H1 (cell line): ENCODE results near the gene ZNF134. TPM values are rescaled to one million over a fixed set of nuclear protein-coding genes. Genes with fewer than 3 reads are reported as not detected.

Source experiments
- CTCF ChIA-PET: fragments of 300-600 bp; sonication (Branson Sonifier 250); formaldehyde crosslinking; loops from one replicate; lab custom pipeline; 2021; ENCODE audit not compliant: partially characterized antibody; lab: Charles Lee
- POLR2A ChIA-PET: fragments of 300-600 bp; sonication (Branson Sonifier 250); formaldehyde crosslinking; loops from one replicate; lab custom pipeline; 2021; ENCODE audit warnings: inconsistent platforms; ENCODE audit not compliant: partially characterized antibody; lab: Charles Lee
- DNase-seq, 2 experiments: peaks; one replicate each; pipeline versions ENCODE4 v3.0.0 to v3.0.0-alpha.2; 2010 to 2022; ENCODE audit warnings: low spot score in 2 of 2, low read depth in 1 of 2, mixed read lengths in 1 of 2
- FAIRE-seq: peaks from 2 replicates; lab custom pipeline; 2011; peaks lifted over from hg19 to GRCh38; lab: Jason Lieb, UNC
- H2AFZ ChIP-seq: 2 replicates; pipeline ENCODE4 v1.8.1; 2012; ENCODE audit warnings: low read length, inconsistent platforms
- H2AK5ac ChIP-seq: 2 replicates; pipeline ENCODE4 v1.6.1; 2013; ENCODE audit warnings: low read depth, low read length
- H2BK120ac ChIP-seq: replicated peaks from 2 replicates; pipeline ENCODE3; 2013; ENCODE audit warnings: low read depth, low read length, inconsistent platforms
- H2BK12ac ChIP-seq: 2 replicates; pipeline ENCODE4 v1.6.1; 2013; ENCODE audit warnings: low read depth, low read length
- H2BK15ac ChIP-seq: 2 replicates; pipeline ENCODE4 v1.6.1; 2013; ENCODE audit warnings: low read length
- H2BK20ac ChIP-seq: 2 replicates; pipeline ENCODE4 v1.6.1; 2013; ENCODE audit warnings: low read length
- H2BK5ac ChIP-seq: 2 replicates; pipeline ENCODE4 v1.6.1; 2013; ENCODE audit warnings: low read depth, low read length
- H3K14ac ChIP-seq: 2 replicates; pipeline ENCODE4 v1.6.1; 2013; ENCODE audit warnings: inconsistent platforms; ENCODE audit not compliant: insufficient read length
- H3K18ac ChIP-seq: 2 replicates; pipeline ENCODE4 v1.6.1; 2013; ENCODE audit warnings: low read length; ENCODE audit errors: extremely low read depth
- H3K23ac ChIP-seq: 2 replicates; pipeline ENCODE4 v1.6.1; 2013; ENCODE audit warnings: inconsistent platforms; ENCODE audit not compliant: insufficient read length
- H3K23me2 ChIP-seq: 2 replicates; pipeline ENCODE4 v1.6.1; 2013; ENCODE audit warnings: low read depth, low read length
- H3K27ac ChIP-seq: 2 replicates; pipeline ENCODE4 v1.6.1; 2011; ENCODE audit warnings: low read depth, low read length, inconsistent platforms
- H3K27me3 ChIP-seq, 4 experiments: replicated peaks in 1 of 4; 1 replicate in 1 of 4; 2 replicates in 3 of 4; pipeline versions ENCODE4 v1.6.1 to v1.8.1; 2011 to 2013; ENCODE audit warnings: low read length in 3 of 4, mild to moderate bottlenecking in 3 of 4, inconsistent platforms in 2 of 4, mixed read lengths in 2 of 4, moderate library complexity in 1 of 4; ENCODE audit not compliant: control insufficient read depth in 3 of 4, insufficient read depth in 3 of 4; ENCODE audit errors: extremely low read depth in 1 of 4
- H3K36me3 ChIP-seq, 4 experiments: 2 replicates each; pipeline versions ENCODE4 v1.6.1 to v1.8.1; 2011 to 2013; ENCODE audit warnings: mild to moderate bottlenecking in 4 of 4, low read length in 3 of 4, moderate library complexity in 2 of 4, control low read depth in 1 of 4, inconsistent platforms in 1 of 4; ENCODE audit not compliant: insufficient read depth in 4 of 4, control insufficient read depth in 2 of 4
- H3K4ac ChIP-seq: replicated peaks from 2 replicates; pipeline ENCODE3; 2013; ENCODE audit warnings: low read length, low read depth, mixed read lengths, inconsistent platforms; ENCODE audit not compliant: insufficient read length
- H3K4me1 ChIP-seq, 4 experiments: replicated peaks in 1 of 4; 1 replicate in 1 of 4; 2 replicates in 3 of 4; pipeline versions ENCODE4 v1.6.1 to v1.8.1; 2011 to 2013; ENCODE audit warnings: low read length in 3 of 4, inconsistent platforms in 2 of 4, mixed read lengths in 1 of 4; ENCODE audit not compliant: insufficient read depth in 4 of 4, control insufficient read depth in 3 of 4
- H3K4me2 ChIP-seq, 2 experiments: 2 replicates each; pipeline versions ENCODE4 v1.6.1 to v1.8.1; 2011 to 2013; ENCODE audit warnings: low read depth in 2 of 2, low read length in 2 of 2, control low read depth in 1 of 2, inconsistent platforms in 1 of 2, mild to moderate bottlenecking in 1 of 2; ENCODE audit not compliant: insufficient read depth in 1 of 2
- H3K4me3 ChIP-seq, 4 experiments: fragments of 200-600, 300-600 bp in 1 of 4; sonication (generic), shearing (Covaris generic), sonication (Bioruptor Twin) in 1 of 4; 2 replicates each; pipeline versions ENCODE4 v1.5.1 to v1.8.1; 2011 to 2016; ENCODE audit warnings: low read length in 4 of 4, low read depth in 3 of 4, control low read depth in 2 of 4, inconsistent platforms in 2 of 4, mild to moderate bottlenecking in 2 of 4, mixed read lengths in 1 of 4, moderate library complexity in 1 of 4; ENCODE audit not compliant: insufficient read depth in 2 of 4; ENCODE audit errors: extremely low read depth in 1 of 4
- H3K56ac ChIP-seq: replicated peaks from 2 replicates; pipeline ENCODE3; 2013; ENCODE audit warnings: low read depth, mild to moderate bottlenecking, mixed read lengths, low read length, inconsistent platforms; ENCODE audit not compliant: insufficient read length
- H3K79me1 ChIP-seq: 2 replicates; pipeline ENCODE4 v1.6.1; 2013; ENCODE audit warnings: low read depth, low read length, control low read depth
- H3K79me2 ChIP-seq, 2 experiments: 2 replicates each; pipeline versions ENCODE4 v1.6.1 to v1.8.1; 2012 to 2013; ENCODE audit warnings: low read length in 2 of 2, mild to moderate bottlenecking in 2 of 2, inconsistent platforms in 1 of 2; ENCODE audit not compliant: insufficient read depth in 2 of 2, control insufficient read depth in 1 of 2
- H3K9ac ChIP-seq, 4 experiments: replicated peaks in 1 of 4; 1 replicate in 1 of 4; 2 replicates in 3 of 4; pipeline versions ENCODE4 v1.6.1 to v1.8.1; 2011 to 2013; ENCODE audit warnings: low read depth in 3 of 4, low read length in 3 of 4, control low read depth in 2 of 4, mild to moderate bottlenecking in 2 of 4, moderate library complexity in 2 of 4, inconsistent platforms in 1 of 4; ENCODE audit errors: extremely low read depth in 1 of 4
- H3K9me3 ChIP-seq, 2 experiments: 2 replicates each; pipeline versions ENCODE4 v1.6.1 to v1.8.1; 2012 to 2013; ENCODE audit warnings: mild to moderate bottlenecking in 2 of 2, moderate library complexity in 2 of 2, control low read depth in 1 of 2, inconsistent platforms in 1 of 2, low read depth in 1 of 2, low read length in 1 of 2, mixed read lengths in 1 of 2; ENCODE audit not compliant: insufficient read depth in 2 of 2
- H4K20me1 ChIP-seq, 2 experiments: replicated peaks in 1 of 2; 2 replicates each; pipeline versions ENCODE3 to v1.8.1; 2011 to 2013; ENCODE audit warnings: inconsistent platforms in 2 of 2, low read length in 2 of 2, mild to moderate bottlenecking in 1 of 2; ENCODE audit not compliant: insufficient read depth in 2 of 2, control insufficient read depth in 1 of 2
- H4K5ac ChIP-seq: 2 replicates; pipeline ENCODE4 v1.6.1; 2013; ENCODE audit warnings: low read length, low read depth, mixed read lengths, inconsistent platforms; ENCODE audit not compliant: insufficient read length
- H4K8ac ChIP-seq: 2 replicates; pipeline ENCODE4 v1.8.0; 2013; ENCODE audit warnings: mild to moderate bottlenecking, moderate library complexity, low read length, inconsistent platforms; ENCODE audit not compliant: insufficient read depth; ENCODE audit errors: extremely low read depth
- H4K91ac ChIP-seq: replicated peaks from 2 replicates; pipeline ENCODE3; 2013; ENCODE audit warnings: low read length, mixed read lengths, inconsistent platforms; ENCODE audit not compliant: insufficient read length
- E2F6 ChIP-seq: IDR thresholded peaks from 2 replicates; pipeline ENCODE4 v1.6.1; 2012; ENCODE audit warnings: inconsistent platforms
- NRF1 ChIP-seq: IDR thresholded peaks from 2 replicates; pipeline ENCODE4 v1.6.1; 2011; ENCODE audit warnings: mild to moderate bottlenecking, low read depth, low read length, improper control_type of control experiment
- RFX5 ChIP-seq: IDR thresholded peaks from 2 replicates; pipeline ENCODE4 v1.6.1; 2011; ENCODE audit warnings: low read depth, low read length, improper control_type of control experiment, borderline replicate concordance
- WGBS, 2 experiments: shearing (Covaris generic) in 1 of 2; methylation state at CpG; one replicate each; pipeline versions ENCODE4 v1.1.6 to v1.1.7; 2013 to 2015; ENCODE audit warnings: low lambda C conversion rate in 2 of 2, mixed read lengths in 2 of 2, inconsistent platforms in 1 of 2, low coverage in 1 of 2, missing lambda C conversion rate in 1 of 2; ENCODE audit not compliant: insufficient replicate concordance in 2 of 2, insufficient coverage in 1 of 2, insufficient read length in 1 of 2; ENCODE audit errors: extremely low coverage in 1 of 2, missing lambda C conversion rate in 1 of 2; 5-methylcytosine and 5-hydroxymethylcytosine counted together
- polyA plus RNA-seq, 7 experiments: library from polyadenylated mRNA; depleted of rRNA in 3 of 7; stranded (reverse) in 5 of 7; unstranded in 2 of 7; fragments of >200 nt in 5 of 7; fragments of 200-250 nt in 2 of 7; gene quantifications; 1 replicate in 5 of 7; 2 replicates in 1 of 7; 4 replicates in 1 of 7; pipeline versions ENCODE4 v1.2.1 to v1.2.3, GENCODE V29; 2011 to 2013; ENCODE audit warnings: missing spikeins in 2 of 7, mixed read lengths in 2 of 7
- total RNA-seq: library from RNA; stranded (reverse); fragmentation: NEBNext Ultra II Directional; extraction: Animal tissue kit (Norgen Biotek cat#: 25700); gene quantifications from 2 replicates; pipeline ENCODE4 v1.2.1, GENCODE V29; 2021
- TF ChIP-seq, protein P1 (sequence below): IDR thresholded peaks from 2 replicates; pipeline ENCODE4 v1.6.1; 2011; ENCODE audit warnings: low read length, improper control_type of control experiment

Gene ZNF134
- total and polyA plus RNA-seq, 2 of the 8 experiments (the other 6 are each of a cell fraction or from before 2014, with no cell fraction given): 16.6 to 54.6 TPM

- Histone ChIP-seq H3K79me1 (no peaks in the 10 kb centered on the region), H2AK5ac (no peak within 1 kb of the TSS), H4K91ac (no peak within 1 kb of the TSS), H3K27ac (no peak within 1 kb of the TSS), H2BK20ac (no peak within 1 kb of the TSS), H3K23ac (no peak within 1 kb of the TSS), H3K18ac (no peak within 1 kb of the TSS), H3K4ac (no peak within 1 kb of the TSS), H3K56ac (no peak within 1 kb of the TSS), H3K23me2 (peaks cover 4% of the 10 kb centered on the region), H3K4me3 (no peak within 1 kb of the TSS), H3K9ac (no peak within 1 kb of the TSS), H2AFZ (no peak within 1 kb of the TSS), H3K36me3 (no peaks in the 10 kb centered on the region), H3K14ac (no peak within 1 kb of the TSS), H4K20me1 (peaks cover 0 to 1% of the 10 kb centered on the region in 2 experiments), H3K9me3 (no peaks in the 10 kb centered on the region), H3K27me3 (peaks cover 0 to 4% (median 0%) of the 10 kb centered on the region in 4 experiments; a peak in 2 of 7 replicates), H3K4me1 (peaks cover 2 to 5% (median 4%) of the 10 kb centered on the region in 4 experiments), H3K4me2 (no peak within 1 kb of the TSS)
- CTCF ChIA-PET: interaction anchor here (1.0 kb wide), 1 partner anchor 11 kb away, joined by 3 read pairs; no protein-coding TSS in a partner anchor
- 83% methylated on average over 2 of the region's 2 CpGs; no CpG with 5 or more reads in 1 of the 2 experiments for WGBS, 2 experiments
- FAIRE-seq: no peak
- TF ChIP-seq E2F6 (no peak), RFX5 (no peak), NRF1 (no peak)
- TF ChIP-seq, protein P1, sequence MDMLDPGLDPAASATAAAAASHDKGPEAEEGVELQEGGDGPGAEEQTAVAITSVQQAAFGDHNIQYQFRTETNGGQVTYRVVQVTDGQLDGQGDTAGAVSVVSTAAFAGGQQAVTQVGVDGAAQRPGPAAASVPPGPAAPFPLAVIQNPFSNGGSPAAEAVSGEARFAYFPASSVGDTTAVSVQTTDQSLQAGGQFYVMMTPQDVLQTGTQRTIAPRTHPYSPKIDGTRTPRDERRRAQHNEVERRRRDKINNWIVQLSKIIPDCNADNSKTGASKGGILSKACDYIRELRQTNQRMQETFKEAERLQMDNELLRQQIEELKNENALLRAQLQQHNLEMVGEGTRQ: no peak
- TF ChIP-seq, all 59 proteins: peak for 0
- Histone ChIP-seq H4K8ac (no peak within 1 kb of the TSS), H2BK120ac (no peak within 1 kb of the TSS), H3K79me2 (no peaks in the 10 kb centered on the region), H2BK15ac (no peak within 1 kb of the TSS), H4K5ac (no peak within 1 kb of the TSS), H2BK5ac (no peak within 1 kb of the TSS), H2BK12ac (no peak within 1 kb of the TSS)
- DNase-seq: no peak
- POLR2A ChIA-PET: interaction anchor here (1.3 to 2.3 kb wide), 2 partner anchors 14 to 40 kb away, joined by 3 to 11 read pairs; partner anchors contain the start of genes ZNF154 and ZNF551
Measured at GRCh38 chr19:57668635-57669034, 54.6 kb downstream of the ZNF134 start, which contains the start of gene ZSCAN4. TSS of gene ZSCAN4 (plus strand) at chr19:57668935. CDS start at chr19:57676146, 7,211 bp downstream.
